ENCODE results near the gene HBD. TPM values are rescaled to one million over a fixed set of nuclear protein-coding genes. Genes with fewer than 3 reads are reported as not detected.

HBD gene
- total RNA-seq, 1 donor from 2014 or later, result not detected

DNA sequence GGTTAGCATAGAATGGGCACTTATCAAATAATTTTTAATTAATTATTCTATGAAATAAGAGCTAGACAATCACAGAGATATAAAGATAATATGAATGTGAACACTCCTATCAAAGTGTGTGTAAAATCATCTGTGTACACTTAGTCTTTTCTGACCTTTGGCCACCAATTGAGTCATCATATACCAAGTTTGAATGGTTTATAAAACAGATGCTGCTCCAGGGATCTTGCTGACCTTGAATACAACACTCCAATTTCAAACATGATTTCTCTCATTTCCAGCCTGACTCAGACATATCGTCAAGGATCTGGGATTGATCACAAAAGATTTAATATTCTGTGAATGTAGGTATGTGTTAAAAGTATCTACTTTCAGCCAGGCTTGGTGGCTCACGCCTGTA is 30.9 kb downstream of the HBD start:
- Histone ChIP-seq H3K9me3 (no peaks in the 10 kb centered on the region), H3K4me3 (no peak overlapping the region), H3K36me3 (no peaks in the 10 kb centered on the region), H3K27ac (no peak overlapping the region), H3K27me3 (no peaks in the 10 kb centered on the region), H3K4me1 (no peaks in the 10 kb centered on the region)
- DNase-seq (no peak), ATAC-seq (no peak)
- TF ChIP-seq, protein P1, sequence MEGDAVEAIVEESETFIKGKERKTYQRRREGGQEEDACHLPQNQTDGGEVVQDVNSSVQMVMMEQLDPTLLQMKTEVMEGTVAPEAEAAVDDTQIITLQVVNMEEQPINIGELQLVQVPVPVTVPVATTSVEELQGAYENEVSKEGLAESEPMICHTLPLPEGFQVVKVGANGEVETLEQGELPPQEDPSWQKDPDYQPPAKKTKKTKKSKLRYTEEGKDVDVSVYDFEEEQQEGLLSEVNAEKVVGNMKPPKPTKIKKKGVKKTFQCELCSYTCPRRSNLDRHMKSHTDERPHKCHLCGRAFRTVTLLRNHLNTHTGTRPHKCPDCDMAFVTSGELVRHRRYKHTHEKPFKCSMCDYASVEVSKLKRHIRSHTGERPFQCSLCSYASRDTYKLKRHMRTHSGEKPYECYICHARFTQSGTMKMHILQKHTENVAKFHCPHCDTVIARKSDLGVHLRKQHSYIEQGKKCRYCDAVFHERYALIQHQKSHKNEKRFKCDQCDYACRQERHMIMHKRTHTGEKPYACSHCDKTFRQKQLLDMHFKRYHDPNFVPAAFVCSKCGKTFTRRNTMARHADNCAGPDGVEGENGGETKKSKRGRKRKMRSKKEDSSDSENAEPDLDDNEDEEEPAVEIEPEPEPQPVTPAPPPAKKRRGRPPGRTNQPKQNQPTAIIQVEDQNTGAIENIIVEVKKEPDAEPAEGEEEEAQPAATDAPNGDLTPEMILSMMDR (IDR thresholded peaks at IDR 0.05), result no peak
- intact Hi-C loops (cut with DNase I), result no loop called here

DNA sequence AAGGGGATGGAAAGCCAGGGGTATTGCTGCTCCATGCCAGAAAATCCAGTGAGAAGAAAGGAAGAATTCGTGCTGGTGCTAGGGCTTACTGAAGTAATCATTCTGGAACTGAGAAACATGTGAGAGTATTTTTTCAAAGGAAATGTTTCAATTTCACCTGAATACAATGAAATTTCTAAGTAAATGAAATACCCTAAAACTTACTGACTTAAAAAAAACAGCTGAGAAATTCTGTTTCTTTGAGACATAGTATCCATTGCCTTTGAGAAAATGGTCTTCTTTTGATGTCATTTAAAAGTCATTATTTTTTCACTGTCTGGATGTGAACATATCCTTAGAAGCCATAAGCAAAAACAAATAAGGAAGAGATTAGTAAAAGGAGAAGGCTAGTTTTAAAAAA is 33.7 kb downstream of the HBD start, which contains the start of gene OR51V1:
Gene OR51V1 (minus strand): TSS at position 101 of the 400 bp plus-strand sequence. CDS start 0 bp downstream, at position 101.
- H3K4me1 ChIP-seq, result no peaks in the 10 kb centered on the region
- DNase-seq (no peak), ATAC-seq (no peak)
- no peaks in the 10 kb centered on the region for H3K27me3 ChIP-seq
- intact Hi-C loops (cut with DNase I), result no loop called here
- H3K36me3 ChIP-seq, result no peaks in the 10 kb centered on the region
- no peak within 1 kb of the TSS for H3K4me3 ChIP-seq
- no peaks in the 10 kb centered on the region for H3K9me3 ChIP-seq
- TF ChIP-seq, protein P1 (IDR thresholded peaks at IDR 0.05), result no peak
- no peak within 1 kb of the TSS for H3K27ac ChIP-seq

DNA sequence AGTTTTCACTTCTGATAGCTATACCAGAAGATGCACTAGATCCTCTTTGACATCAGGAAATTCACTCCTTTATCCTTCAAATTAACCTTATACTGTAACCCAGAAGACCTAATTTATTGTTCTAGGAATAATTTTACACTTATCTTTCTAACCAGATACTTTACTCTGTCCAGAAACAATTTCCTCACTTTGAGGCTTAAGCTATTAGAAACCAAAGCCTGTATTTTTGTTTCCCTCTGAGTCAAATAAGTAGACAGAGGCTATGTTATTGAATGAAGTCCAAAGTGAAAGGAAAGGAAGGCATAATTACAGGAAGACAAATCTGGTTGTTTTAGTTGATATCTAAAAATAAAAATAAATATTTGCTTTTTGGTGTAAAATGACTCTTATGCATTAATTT is 36.0 kb downstream of the HBD start:
- DNase-seq (no peak), ATAC-seq (no peak)
- no peak overlapping the region for H3K27ac ChIP-seq
- TF ChIP-seq, protein P1 (IDR thresholded peaks at IDR 0.05), result no peak
- H3K36me3 ChIP-seq, result no peaks in the 10 kb centered on the region
- no peaks in the 10 kb centered on the region for H3K4me1 ChIP-seq
- H3K9me3 ChIP-seq, result no peaks in the 10 kb centered on the region
- no peaks in the 10 kb centered on the region for H3K27me3 ChIP-seq
- H3K4me3 ChIP-seq, result no peak overlapping the region
- intact Hi-C loops (cut with DNase I), result no loop called here

DNA sequence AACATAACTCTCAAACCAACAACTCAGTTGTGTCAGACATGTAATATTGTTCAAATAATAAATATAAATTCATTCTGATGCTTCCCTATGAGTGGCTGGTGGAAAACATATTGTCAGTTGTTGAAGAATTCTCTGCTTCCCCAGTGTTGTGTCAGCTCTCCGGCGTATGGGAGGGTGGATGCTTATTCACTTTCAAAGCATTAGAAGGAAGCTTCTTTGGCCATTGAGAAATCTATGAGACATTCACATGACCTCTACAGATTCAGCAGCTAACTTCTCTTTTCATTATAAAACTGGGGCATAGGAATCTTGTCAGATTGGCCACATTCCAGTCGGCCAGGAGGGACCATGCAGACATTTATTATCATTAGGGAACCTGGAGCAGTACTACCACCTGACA is 36.7 kb downstream of the HBD start:
- peak; percentile 81 for ATAC-seq

DNA sequence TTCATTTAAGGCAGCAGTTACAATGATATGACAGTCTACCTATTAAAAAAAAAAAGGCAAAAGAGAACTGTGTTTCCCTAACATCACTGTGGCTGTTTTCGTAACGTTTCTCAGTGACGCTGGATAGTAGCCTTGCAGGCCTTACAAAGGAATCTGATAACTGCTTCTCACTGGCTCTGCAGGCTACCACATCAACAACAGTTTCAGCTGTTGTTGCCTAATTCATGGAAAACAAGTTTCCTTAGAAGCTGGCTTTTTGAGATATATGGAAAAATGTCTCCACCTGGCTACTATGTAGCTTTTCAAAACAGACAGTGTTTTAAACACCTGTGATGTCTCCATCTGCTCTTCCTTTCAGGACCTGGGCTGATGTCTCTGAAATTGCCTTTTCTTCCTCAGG is 37.6 kb downstream of the HBD start:
- Histone ChIP-seq H3K4me3 (no peak overlapping the region), H3K36me3 (no peaks in the 10 kb centered on the region), H3K4me1 (no peaks in the 10 kb centered on the region), H3K9me3 (no peaks in the 10 kb centered on the region), H3K27me3 (no peaks in the 10 kb centered on the region), H3K27ac (no peak overlapping the region)
- ATAC-seq, result no peak
- DNase-seq, result no peak
- intact Hi-C loops (cut with DNase I), result no loop called here
- TF ChIP-seq, protein P1 (IDR thresholded peaks at IDR 0.05), result no peak

More for the DNA sequence above, 36.7 kb downstream of the HBD start:
- H3K4me1 ChIP-seq, result no peaks in the 10 kb centered on the region
- H3K9me3 ChIP-seq, result no peaks in the 10 kb centered on the region
- H3K27ac ChIP-seq, result no peak overlapping the region
- intact Hi-C loops (cut with DNase I), result no loop called here
- H3K36me3 ChIP-seq, result no peaks in the 10 kb centered on the region
- no peaks in the 10 kb centered on the region for H3K27me3 ChIP-seq
- DNase-seq, result no peak
- TF ChIP-seq, protein P1 (IDR thresholded peaks at IDR 0.05), result no peak
- no peak overlapping the region for H3K4me3 ChIP-seq

DNA sequence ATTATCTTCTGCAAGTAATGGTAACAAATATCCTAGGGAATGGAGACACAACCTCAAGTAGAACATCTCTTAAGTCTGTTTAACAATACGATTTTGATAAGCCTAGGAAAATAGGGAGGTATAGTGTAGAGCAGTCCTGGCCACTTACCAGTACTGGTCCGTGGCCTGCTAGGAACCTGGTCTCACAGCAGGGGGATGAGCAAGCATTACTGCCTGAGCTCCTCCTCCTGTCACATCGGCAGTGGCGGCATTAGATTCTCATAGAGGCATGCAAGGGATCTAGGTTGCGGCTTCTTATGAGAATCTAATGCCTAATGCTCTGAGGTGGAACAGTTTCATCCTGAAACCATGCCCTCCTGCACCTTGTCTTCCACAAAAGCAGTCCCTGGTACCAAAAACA is 38.2 kb downstream of the HBD start:
- no peaks in the 10 kb centered on the region for H3K27me3 ChIP-seq
- intact Hi-C loops (cut with DNase I), result no loop called here
- ATAC-seq (no peak), DNase-seq (no peak)
- H3K4me1 ChIP-seq, result no peaks in the 10 kb centered on the region
- H3K36me3 ChIP-seq, result no peaks in the 10 kb centered on the region
- no peak overlapping the region for H3K4me3 ChIP-seq
- TF ChIP-seq, protein P1 (IDR thresholded peaks at IDR 0.05), result no peak
- H3K27ac ChIP-seq, result no peak overlapping the region
- H3K9me3 ChIP-seq, result no peaks in the 10 kb centered on the region

Data from upper lobe of right lung (tissue), 1 donor.